ENCODE data around the gene DNAJA4. TPM values are rescaled to one million over a fixed set of nuclear protein-coding genes. Genes with fewer than 3 reads are reported as not detected.

Gene DNAJA4
- total and polyA plus RNA-seq, 2 of the 13 experiments (the other 11 are each of a cell fraction or from before 2014, with no cell fraction given): not detected

GRCh38 chr15:78301828-78302227, 37.5 kb downstream of the DNAJA4 start:
- TF ChIP-seq DDIT3 (CRISPR knock-in tag; IDR thresholded peaks at IDR 0.05): no peak
- peak; percentile 76 for TF ChIP-seq ZNF7 (CRISPR knock-in tag; IDR thresholded peaks at IDR 0.05)
- no peak for FAIRE-seq
- Histone ChIP-seq H3K4me1 (ENCODE audit: insufficient read depth, low read length) (peaks cover 73% of the 10 kb centered on the region), H2AFZ (ENCODE audit: low read length) (no peak overlapping the region), H3K27me3 (ENCODE audit: control insufficient read depth in 1 of 2, insufficient read depth in 2 of 2, low read length in 2 of 2) (no peaks in the 10 kb centered on the region; a peak in 1 of 5 replicates), H3K9me3 (ENCODE audit: low read length) (no peaks in the 10 kb centered on the region), H3K4me2 (ENCODE audit: low read depth, low read length) (no peak overlapping the region), H3K79me2 (ENCODE audit: insufficient read depth, low read length) (peaks cover 25% of the 10 kb centered on the region), H3K4me3 (replicated peaks in 1 of 3; ENCODE audit: insufficient read depth in 1 of 3, low read depth in 2 of 3, low read length in 3 of 3) (no peak overlapping the region), H4K20me1 (ENCODE audit: insufficient read depth, low read length) (no peaks in the 10 kb centered on the region), H3K9ac (ENCODE audit: insufficient read depth, low read depth, low read length) (no peak overlapping the region), H3K27ac (ENCODE audit: extremely low read length, insufficient read depth, low read length) (no peak overlapping the region), H3K36me3 (replicated peaks in 1 of 2; ENCODE audit: control insufficient read depth in 1 of 2, insufficient read depth in 2 of 2, low read length in 2 of 2) (no peaks in the 10 kb centered on the region)
- no peak for ATAC-seq
- intact Hi-C loops (cut with micrococcal nuclease; ENCODE audit: unreplicated experiment) (loop anchor here (10.0 kb wide), 2 partner anchors 73 to 263 kb away; partner anchors contain the start of gene CHRNA5), in situ Hi-C loops (cut with HindIII; ENCODE audit: extremely low pct_ligation_motif_present, low pct_unique_long_range_greater_than_20kb) (loop anchor here (10.0 kb wide), 2 partner anchors 183 to 413 kb away; no protein-coding TSS in a partner anchor)
- no peak for DNase-seq (ENCODE audit: low spot score)
- ChIA-PET CTCF (ENCODE audit: low intra/inter-chr PET ratio, low total read pairs) (no interaction called here), POLR2A (no interaction called here)
- 1% methylated on average over 3 of the region's 3 CpGs for WGBS (ENCODE audit: low lambda C conversion rate)
- no TSS peak for BruUV-seq (replicated peaks)

GRCh38 chr15:78302579-78303312, 38.4 kb downstream of the DNAJA4 start:
- ChIA-PET POLR2A (interaction anchor here (2.0 kb wide), 1 partner anchor 135 kb away, joined by 24 read pairs; the partner anchor contains the start of gene IREB2), CTCF (ENCODE audit: low intra/inter-chr PET ratio, low total read pairs) (interaction anchor here (1.1 kb wide), 1 partner anchor 120 kb away, joined by 3 read pairs; no protein-coding TSS in a partner anchor)
- H3K36me3 ChIP-seq (replicated peaks in 1 of 2; ENCODE audit: control insufficient read depth in 1 of 2, insufficient read depth in 2 of 2, low read length in 2 of 2): no peaks in the 10 kb centered on the region
- no peak for FAIRE-seq
- peak overlapping the region; percentile 23; the same call in 1 of the 2 replicates for H3K9ac ChIP-seq (ENCODE audit: insufficient read depth, low read depth, low read length)
- no peaks in the 10 kb centered on the region; a peak in 1 of 5 replicates for H3K27me3 ChIP-seq (ENCODE audit: control insufficient read depth in 1 of 2, insufficient read depth in 2 of 2, low read length in 2 of 2)
- 77% methylated on average over 5 of the region's 5 CpGs for WGBS (ENCODE audit: low lambda C conversion rate)
- peaks cover 16% of the 10 kb centered on the region for H3K79me2 ChIP-seq (ENCODE audit: insufficient read depth, low read length)
- ATAC-seq: no peak
- in situ Hi-C loops (cut with HindIII; ENCODE audit: extremely low pct_ligation_motif_present, low pct_unique_long_range_greater_than_20kb): loop anchor here (10.0 kb wide), 2 partner anchors 182 to 412 kb away; no protein-coding TSS in a partner anchor
- no peak for DNase-seq (ENCODE audit: low spot score)
- H3K4me2 ChIP-seq (ENCODE audit: low read depth, low read length): peak overlapping the region; percentile 83
- H3K9me3 ChIP-seq (ENCODE audit: low read length): no peaks in the 10 kb centered on the region
- H2AFZ ChIP-seq (ENCODE audit: low read length): peak overlapping the region; percentile 34
- intact Hi-C loops (cut with micrococcal nuclease; ENCODE audit: unreplicated experiment): loop anchor here (10.0 kb wide), 2 partner anchors 72 to 262 kb away; partner anchors contain the start of gene CHRNA5
- peak overlapping the region in 1 of 3 experiments; percentile 69; a peak in 4 of 6 replicates for H3K4me3 ChIP-seq (replicated peaks in 1 of 3; ENCODE audit: insufficient read depth in 1 of 3, low read depth in 2 of 3, low read length in 3 of 3)
- BruUV-seq (replicated peaks): no TSS peak
- no peaks in the 10 kb centered on the region for H4K20me1 ChIP-seq (ENCODE audit: insufficient read depth, low read length)
- no peak overlapping the region for H3K27ac ChIP-seq (ENCODE audit: extremely low read length, insufficient read depth, low read length)
- peaks cover 65% of the 10 kb centered on the region for H3K4me1 ChIP-seq (ENCODE audit: insufficient read depth, low read length)
- no peak for TF ChIP-seq HINFP (CRISPR knock-in tag; IDR thresholded peaks at IDR 0.05; ENCODE audit: low read depth)
- TF ChIP-seq ZNF614 (CRISPR knock-in tag; IDR thresholded peaks at IDR 0.05; ENCODE audit: borderline replicate concordance): no peak
- no peak for TF ChIP-seq ZNF20 (CRISPR knock-in tag; IDR thresholded peaks at IDR 0.05)
- TF ChIP-seq RERE (CRISPR knock-in tag; IDR thresholded peaks at IDR 0.05; ENCODE audit: low read depth): no peak
- no peak for TF ChIP-seq TOPORS (CRISPR knock-in tag; IDR thresholded peaks at IDR 0.05)
- TF ChIP-seq REL (CRISPR knock-in tag; conservative IDR thresholded peaks at IDR 0.05): no peak
- TF ChIP-seq ZNF737 (CRISPR knock-in tag; IDR thresholded peaks at IDR 0.05; ENCODE audit: borderline replicate concordance): no peak

Data from HepG2 (cell line).